Epithelial cell of prostate (primary cell): Measurements from ENCODE around the gene INSYN2B.

Source experiments
- DNase-seq: peaks from one replicate; pipeline ENCODE4 v3.0.0-alpha.2; 2011; ENCODE audit warnings: low read depth, low spot score
- H3K27ac ChIP-seq: fragments of 450-650 bp; 2 replicates; pipeline ENCODE4 v1.5.1; 2017; ENCODE audit warnings: mild to moderate bottlenecking

INSYN2B gene

DNA sequence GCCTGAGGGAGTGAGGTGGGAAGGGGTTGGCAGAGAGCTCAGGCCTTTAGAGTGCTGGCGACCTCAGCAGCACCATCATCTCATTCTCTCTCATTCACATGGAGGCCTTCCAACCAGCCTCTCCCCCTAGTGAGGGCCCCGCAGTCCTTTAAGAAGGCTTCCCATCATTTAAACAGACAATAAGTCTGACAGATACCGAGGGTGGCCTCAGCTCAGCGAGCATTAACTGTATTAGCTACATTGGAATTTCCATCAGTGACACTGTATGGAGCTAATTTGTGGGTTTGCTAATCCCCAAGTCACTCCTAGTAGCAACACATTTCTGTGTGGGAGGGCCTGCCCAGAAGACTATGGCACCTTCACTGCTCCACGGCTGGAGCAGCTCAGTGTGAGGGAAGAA lies 75.8 kb downstream of the INSYN2B start:
- no peak for DNase-seq
- no peak overlapping the region for H3K27ac ChIP-seq

- no peak overlapping the region for H3K27ac ChIP-seq
- DNase-seq: no peak
Observed at GRCh38 chr5:169904059-169904458, 76.2 kb downstream of the INSYN2B start.

DNA sequence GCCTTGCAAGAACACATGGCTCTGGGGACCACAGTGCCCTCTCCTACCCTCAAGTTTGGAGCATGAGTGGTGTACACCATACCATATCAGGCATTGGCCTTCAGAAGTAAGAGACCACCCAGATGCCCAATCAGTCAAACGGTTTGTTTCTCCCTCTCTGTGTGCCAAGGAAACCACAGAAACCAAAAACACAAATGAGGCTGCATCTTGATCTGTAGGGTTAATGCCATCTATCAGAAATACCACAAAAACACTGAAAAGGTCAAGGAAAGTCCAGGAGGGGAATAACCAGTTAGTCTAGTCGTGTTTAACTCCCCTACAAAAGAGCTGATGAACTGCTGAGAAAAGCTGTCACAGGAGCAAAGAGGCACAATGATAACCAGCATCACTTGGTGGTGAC lies 78.4 kb downstream of the INSYN2B start:
- H3K27ac ChIP-seq: no peak overlapping the region
- DNase-seq: no peak

- no peak for DNase-seq
- no peak overlapping the region for H3K27ac ChIP-seq
Observed at GRCh38 chr5:169897481-169897880, 82.8 kb downstream of the INSYN2B start.

DNA sequence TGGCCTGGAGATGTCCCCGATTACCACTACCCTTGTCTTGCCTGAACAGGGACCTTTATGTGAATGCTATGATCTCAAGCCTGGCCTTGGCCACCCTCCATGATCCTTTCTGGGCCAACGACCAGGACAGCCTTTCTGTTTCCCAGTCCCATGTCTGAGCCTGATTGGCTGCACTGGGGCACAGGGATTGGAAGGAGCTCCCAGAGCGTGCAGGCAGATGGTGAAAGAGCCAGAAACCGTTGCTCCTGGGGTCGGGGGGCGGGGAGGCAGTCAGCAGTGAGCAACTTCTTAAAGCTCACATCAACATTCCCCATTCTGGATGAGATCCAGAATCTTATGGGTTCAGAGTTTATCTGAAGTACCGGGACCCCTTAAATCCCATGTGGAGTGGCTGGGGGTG lies 84.4 kb downstream of the INSYN2B start:
- no peak overlapping the region for H3K27ac ChIP-seq
- no peak for DNase-seq

DNA sequence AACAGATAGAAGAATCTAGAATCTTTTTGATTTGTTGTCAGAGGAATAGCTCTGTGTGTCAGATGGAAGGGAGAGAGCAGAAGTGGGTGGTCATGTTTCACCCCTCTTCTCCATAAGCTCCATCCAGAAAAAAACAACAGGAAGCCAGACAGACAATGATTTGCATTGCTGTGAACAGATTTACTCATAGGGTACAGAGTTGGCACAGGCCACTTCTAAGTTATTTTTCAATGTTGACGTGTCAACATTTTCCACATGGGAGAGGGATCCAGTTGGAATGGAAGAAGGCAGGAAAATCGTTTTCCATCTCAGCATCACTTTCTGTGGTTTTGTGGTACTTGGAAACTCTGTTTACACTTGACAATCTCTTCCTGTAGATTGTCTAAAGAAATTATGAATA lies 86.7 kb downstream of the INSYN2B start:
- H3K27ac ChIP-seq: no peak overlapping the region
- DNase-seq: no peak

DNA sequence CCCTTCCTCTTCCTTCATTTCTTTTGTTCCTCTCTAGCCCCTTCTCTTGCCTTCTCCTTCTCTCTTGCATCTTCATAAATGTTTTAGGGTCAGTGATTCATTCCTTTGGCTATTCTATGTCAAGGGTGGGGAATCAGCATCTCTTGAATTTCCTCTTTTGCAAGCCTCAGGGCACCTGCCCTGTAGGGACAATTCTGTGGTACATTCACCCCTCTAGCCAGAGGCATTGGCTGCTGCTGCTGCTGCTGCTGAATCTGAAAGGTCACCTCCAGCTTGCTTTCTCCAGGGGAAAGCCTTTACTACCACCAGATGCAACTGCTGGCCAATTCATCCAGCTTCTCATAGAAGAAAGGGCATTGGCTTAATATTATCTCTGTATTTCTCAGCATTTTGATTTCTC lies 87.3 kb downstream of the INSYN2B start:
- DNase-seq: no peak
- H3K27ac ChIP-seq: no peak overlapping the region

GRCh38 chr5:169889572-169889971 lies 90.7 kb downstream of the INSYN2B start:
- H3K27ac ChIP-seq: no peak overlapping the region
- DNase-seq: no peak

GRCh38 chr5:169886677-169887076 lies 93.6 kb downstream of the INSYN2B start:
- no peak for DNase-seq
- H3K27ac ChIP-seq: no peak overlapping the region

- DNase-seq: no peak
- H3K27ac ChIP-seq: no peak overlapping the region
Observed at GRCh38 chr5:169886033-169886432, 94.3 kb downstream of the INSYN2B start.

- no peak for DNase-seq
- H3K27ac ChIP-seq: no peak overlapping the region
Observed at GRCh38 chr5:169881702-169882303, 98.5 kb downstream of the INSYN2B start.

- H3K27ac ChIP-seq: no peak overlapping the region
- DNase-seq: no peak
Observed at GRCh38 chr5:169880785-169881184, 99.5 kb downstream of the INSYN2B start.

- no peak overlapping the region for H3K27ac ChIP-seq
- DNase-seq: no peak
Observed at GRCh38 chr5:169880012-169880663, 100.2 kb downstream of the INSYN2B start.

- DNase-seq: no peak
- no peak overlapping the region for H3K27ac ChIP-seq
Observed at GRCh38 chr5:169876386-169876785, 103.9 kb downstream of the INSYN2B start.

DNA sequence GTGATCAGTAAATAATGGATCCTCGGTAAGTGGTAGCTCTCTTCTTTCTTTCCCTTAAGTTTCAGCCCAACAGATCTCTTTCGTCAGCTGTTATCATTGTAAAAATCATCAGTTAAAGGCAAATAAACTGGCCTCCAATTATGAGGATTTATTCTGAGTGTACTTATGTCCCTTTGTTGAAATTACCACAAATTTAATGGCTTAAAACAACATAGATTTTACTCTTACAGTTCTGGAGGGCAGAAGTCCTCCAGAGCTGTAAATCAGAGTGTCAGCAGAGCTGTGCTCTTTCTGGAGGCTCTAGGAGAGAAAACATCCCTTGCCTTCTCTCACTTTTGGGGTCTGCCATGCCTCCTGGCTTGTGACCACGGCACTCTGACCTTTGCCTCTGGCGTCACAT lies 104.6 kb downstream of the INSYN2B start:
- H3K27ac ChIP-seq: no peak overlapping the region
- no peak for DNase-seq

GRCh38 chr5:169875091-169875728 lies 105.1 kb downstream of the INSYN2B start:
- no peak for DNase-seq
- no peak overlapping the region for H3K27ac ChIP-seq

DNA sequence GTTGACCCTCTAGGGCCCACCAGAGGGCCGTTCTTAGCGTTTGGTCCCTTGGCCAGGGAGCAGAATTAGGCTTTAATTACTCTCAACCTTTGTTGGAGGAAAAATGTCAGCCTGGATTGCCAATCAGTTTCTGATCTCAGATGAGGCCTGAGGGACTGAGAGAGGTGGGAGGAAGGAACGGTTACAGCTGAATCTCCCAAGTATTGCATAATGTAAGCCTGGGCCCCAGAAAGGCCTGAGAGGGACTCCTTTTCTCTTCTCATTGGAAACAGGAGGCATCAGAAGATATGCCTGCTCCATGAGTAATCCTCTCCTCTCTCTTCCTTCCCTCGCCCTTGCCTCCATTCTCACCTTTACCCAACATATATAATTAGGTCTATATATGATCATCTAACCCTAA lies 105.7 kb downstream of the INSYN2B start:
- no peak overlapping the region for H3K27ac ChIP-seq
- DNase-seq: no peak

DNA sequence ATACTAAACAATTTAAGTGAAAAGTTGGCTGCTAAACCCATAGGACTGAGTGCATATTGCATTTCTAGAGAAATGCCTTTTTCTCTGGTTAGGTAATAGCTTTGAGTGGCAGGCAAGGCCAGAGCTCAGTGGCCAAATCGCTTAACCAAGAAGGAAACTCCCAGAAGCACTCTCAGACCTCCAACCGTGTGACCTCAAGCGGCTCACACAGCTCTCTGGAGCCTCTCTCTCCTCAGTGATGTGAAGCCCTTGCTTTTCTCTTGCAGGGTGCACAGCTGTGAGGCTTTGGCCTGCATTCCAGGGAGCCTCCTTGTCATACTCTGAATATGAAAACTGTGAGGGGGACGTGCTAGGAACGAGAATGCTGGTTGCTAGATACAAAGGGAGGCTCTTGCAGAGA lies 106.7 kb downstream of the INSYN2B start:
- H3K27ac ChIP-seq: no peak overlapping the region
- DNase-seq: no peak

- DNase-seq: no peak
- no peak overlapping the region for H3K27ac ChIP-seq
Observed at GRCh38 chr5:169871826-169872490, 108.3 kb downstream of the INSYN2B start.

- H3K27ac ChIP-seq: no peak overlapping the region
- no peak for DNase-seq
Observed at GRCh38 chr5:169870211-169870610, 110.1 kb downstream of the INSYN2B start.

- H3K27ac ChIP-seq: no peak overlapping the region
- DNase-seq: no peak
Observed at GRCh38 chr5:169869066-169869465, 111.2 kb downstream of the INSYN2B start.
